Right ventricle myocardium superior (tissue), 1 donor: ENCODE measurements around the gene SMPDL3B. TPM values are rescaled to one million over a fixed set of nuclear protein-coding genes. Genes with fewer than 3 reads are reported as not detected.
"Not testable (repeated sequence)": the region's sequence is repeated elsewhere in the genome, so short reads cannot be mapped to it uniquely, and the experiment has no call there.

Experiments
- ATAC-seq: fragments of 200-7000 bp; cut with Tn5 transposase; one replicate; pipeline ENCODE4 v1.9.1; 2020; ENCODE audit warnings: mild to moderate bottlenecking; ENCODE audit not compliant: poor library complexity
- DNase-seq: peaks from one replicate; pipeline ENCODE4 v3.0.0-alpha.2; 2020
- intact Hi-C: fragments of 100-400 bp; cut with DNase I; formaldehyde crosslinking; loops from one replicate; pipeline ENCODE4 v1.11.2; 2022
- total RNA-seq: library from RNA; stranded (reverse); fragmentation: NEBNext Ultra II Directional; extraction: Animal tissue kit (Norgen Biotek cat#: 25700); gene quantifications from one replicate; pipeline ENCODE4 v1.2.1, GENCODE V29; 2021
- donor health status: DM: no; HTN: yes; CAD: no; lungs with severe emphysema.

Gene SMPDL3B
- total RNA-seq, 1 donor from 2014 or later = not detected

DNA sequence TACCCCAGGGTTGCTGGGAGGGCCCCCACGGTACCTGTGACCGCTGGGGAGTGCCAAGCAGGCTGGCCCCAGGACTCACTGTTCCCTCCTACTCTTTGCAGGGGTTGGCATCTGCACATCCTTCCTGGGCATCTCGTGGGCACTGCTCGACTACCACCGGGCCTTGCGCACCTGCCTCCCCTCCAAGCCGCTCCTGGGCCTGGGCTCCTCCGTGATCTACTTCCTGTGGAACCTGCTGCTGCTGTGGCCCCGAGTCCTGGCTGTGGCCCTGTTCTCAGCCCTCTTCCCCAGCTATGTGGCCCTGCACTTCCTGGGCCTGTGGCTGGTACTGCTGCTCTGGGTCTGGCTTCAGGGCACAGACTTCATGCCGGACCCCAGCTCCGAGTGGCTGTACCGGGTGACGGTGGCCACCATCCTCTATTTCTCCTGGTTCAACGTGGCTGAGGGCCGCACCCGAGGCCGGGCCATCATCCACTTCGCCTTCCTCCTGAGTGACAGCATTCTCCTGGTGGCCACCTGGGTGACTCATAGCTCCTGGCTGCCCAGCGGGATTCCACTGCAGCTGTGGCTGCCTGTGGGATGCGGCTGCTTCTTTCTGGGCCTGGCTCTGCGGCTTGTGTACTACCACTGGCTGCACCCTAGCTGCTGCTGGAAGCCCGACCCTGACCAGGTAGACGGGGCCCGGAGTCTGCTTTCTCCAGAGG lies 31.8 kb downstream of the SMPDL3B start:
- DNase-seq = no peak
- intact Hi-C loops = no loop called here

DNA sequence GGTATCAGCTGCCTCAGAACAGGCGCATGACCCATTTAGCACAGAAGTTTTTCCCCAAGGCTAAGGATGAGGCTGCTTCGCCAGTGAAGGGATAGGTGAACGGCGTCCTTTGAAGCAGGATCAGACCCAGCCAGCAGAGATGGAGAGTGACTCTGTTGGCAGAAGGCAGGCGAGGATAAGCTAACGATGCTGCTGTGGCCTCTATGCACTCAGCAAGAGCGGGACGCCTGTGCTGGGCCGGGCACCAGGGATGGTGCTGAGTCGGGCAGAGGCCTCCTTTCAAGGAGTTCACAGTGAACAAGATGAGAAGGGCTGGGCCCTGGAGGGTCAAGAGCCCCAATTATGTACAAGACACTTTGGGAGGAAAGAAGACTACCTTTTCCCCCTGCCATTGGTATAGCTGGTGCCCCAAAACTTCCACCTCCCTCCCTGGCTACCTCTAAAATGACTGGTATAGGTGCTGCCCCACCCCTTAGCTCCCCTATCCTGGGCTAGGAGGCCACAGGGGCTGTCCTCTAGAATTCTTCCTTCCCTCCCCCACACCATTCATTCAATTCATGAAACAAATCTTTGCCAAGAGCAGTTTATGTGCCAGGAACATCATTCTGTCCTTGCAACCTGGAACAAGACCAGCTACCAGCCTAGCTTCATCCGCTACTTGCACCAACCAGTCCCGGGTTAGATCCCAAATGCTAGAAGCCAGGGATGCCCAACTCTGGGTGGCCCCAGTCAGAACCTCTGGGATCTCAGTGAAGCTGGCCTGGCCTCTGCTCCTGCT lies 32.5 kb downstream of the SMPDL3B start:
- ATAC-seq (no peak), DNase-seq (no peak)
- intact Hi-C loops = no loop called here

More for the DNA sequence above, 31.8 kb downstream of the SMPDL3B start:
- no peak for ATAC-seq

DNA sequence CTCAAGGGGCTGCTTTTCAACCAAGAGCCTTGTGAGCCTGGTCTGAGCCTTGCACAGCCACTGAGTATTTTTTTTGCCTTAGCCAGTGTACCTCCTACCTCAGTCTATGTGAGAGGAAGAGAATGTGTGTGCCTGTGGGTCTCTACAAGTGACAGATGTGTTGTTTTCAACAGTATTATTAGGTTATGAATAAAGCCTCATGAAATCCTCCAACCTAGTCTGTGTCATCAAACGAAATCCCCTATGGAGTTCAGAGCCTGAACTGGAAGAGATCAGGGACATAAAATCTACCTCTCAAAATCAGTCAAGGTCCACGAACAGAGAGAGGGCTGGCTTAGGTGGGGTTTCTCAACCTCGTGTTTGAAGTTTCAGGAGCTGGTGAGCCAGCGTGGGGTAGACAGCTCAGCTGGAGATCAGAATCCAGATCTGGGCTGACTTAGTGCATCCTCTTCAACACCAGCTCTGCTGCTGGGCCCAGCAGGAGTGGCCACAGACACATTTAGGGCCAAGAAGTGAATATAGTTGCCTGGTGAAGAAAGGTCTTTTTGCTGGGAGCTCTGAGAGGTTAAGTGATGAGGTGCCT lies 33.2 kb downstream of the SMPDL3B start:
- intact Hi-C loops = no loop called here
- ATAC-seq = no peak
- no peak for DNase-seq

DNA sequence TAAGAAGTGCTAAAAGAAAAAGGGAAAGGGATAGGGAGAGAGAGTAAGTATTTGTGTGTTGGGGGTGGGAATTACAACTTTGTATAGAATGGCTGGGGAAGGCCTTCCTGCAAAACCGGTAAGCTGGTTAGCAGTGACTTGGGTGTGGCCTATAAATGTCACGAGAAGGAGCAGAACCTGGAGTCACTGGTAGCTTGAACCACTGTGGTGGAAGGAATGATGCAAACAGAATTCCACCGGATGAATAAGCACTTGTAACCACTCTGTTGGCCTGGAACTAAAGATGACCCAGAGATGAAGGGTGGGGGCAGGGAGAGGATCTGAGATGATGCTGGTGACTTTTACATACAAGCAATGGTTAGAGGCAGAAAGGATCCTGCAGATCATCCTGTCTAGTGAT lies 33.9 kb downstream of the SMPDL3B start:
- no peak for DNase-seq
- no peak for ATAC-seq
- intact Hi-C loops = no loop called here

DNA sequence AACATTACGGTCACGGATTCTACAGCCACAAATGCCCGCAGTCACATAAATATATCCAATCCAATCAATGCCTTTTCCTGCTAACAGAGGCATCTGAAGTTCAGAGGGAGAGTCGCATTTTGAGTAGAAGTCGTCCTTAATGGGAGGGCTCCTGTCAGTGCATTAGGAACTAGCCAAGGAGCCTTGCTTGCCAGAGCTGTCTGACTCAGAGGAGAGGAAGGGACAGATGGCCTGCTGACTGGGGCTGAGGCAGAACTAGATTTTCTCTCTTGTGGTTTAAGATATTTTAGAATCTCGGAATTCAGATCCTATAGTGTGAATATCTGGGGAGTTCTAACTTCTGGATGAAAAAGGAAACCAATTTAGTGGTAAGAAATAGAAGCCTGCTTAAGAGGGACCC lies 35.6 kb downstream of the SMPDL3B start:
- intact Hi-C loops = loop anchor here (10.0 kb wide), 1 partner anchor 106 kb away; no protein-coding TSS in a partner anchor
- DNase-seq = no peak
- ATAC-seq = peak; percentile 65

DNA sequence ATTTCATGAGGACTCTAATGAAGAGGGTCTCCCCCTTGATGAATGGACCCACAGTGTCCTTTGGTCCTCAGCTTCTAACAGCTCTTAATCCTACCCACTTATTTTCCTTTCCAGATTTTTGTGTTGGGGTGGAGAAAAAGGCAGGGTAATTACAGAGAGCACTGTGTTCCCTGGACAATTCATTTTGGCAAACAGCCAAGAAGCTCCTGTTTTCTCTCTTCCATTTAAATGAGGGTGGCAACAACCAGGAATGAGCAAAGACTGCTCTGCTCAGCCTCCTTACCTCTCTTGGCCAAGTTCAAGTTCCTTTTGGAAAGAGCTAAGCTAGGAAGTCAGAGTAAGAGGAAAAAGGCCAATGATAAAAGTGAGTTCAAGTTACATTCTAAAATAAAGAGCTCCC lies 36.9 kb downstream of the SMPDL3B start:
- intact Hi-C loops = loop anchor here (10.0 kb wide), 1 partner anchor 107 kb away; no protein-coding TSS in a partner anchor
- ATAC-seq (peak; percentile 65), DNase-seq (no peak)

DNA sequence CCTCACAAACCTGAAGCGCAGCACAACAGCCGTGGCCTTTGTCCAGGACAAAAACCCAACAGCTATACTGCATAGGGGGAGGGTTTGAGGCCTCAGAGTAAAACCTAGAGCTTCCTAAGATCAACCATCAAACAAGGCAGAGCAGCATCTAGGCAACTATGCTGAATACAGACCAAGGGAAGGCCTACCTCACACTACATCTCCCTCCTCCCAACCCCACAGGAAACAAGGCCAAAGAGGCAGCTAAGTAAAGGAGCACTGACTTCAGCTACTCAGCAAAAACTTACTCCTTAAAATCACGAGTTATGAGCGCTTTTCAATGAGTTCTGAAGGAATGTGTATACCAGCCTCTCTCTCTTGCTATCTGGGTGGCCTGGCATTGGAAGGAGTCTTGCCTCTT lies 37.3 kb downstream of the SMPDL3B start:
- intact Hi-C loops = loop anchor here (10.0 kb wide), 1 partner anchor 107 kb away; no protein-coding TSS in a partner anchor
- ATAC-seq (peak; percentile 23), DNase-seq (no peak)

DNA sequence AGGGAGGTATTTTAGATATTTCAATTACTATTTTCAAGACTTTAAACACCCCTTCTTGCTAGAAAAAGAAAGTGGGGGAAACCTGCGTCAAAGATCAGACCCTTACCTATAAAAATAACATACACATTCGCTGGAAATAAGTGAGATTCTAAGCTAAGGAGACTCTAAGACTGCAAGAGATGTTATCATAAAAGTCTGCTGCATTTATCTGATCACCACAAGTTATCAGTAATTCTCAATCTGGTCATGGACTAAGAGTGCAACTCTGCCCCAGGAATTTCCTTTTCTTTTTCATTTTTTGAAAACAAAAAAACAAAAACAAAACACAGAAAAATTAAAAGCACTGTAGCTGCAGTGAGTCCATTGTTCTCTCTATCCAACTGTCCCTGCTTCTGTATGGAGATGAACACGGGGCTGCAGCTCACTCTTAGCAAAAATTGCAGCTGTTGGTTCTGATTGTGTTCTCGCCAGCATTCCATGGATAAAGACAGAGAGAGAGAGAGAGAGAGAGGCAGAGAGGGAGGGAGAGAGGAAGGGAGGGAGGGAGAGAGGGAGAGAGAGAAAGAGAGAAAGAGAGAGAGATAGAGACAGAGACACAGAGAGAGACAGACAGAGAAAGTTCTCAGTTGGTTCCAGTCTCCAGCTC lies 39.1 kb downstream of the SMPDL3B start:
- no peak for ATAC-seq
- intact Hi-C loops = loop anchor here (10.0 kb wide), 1 partner anchor 109 kb away; no protein-coding TSS in a partner anchor
- no peak for DNase-seq

DNA sequence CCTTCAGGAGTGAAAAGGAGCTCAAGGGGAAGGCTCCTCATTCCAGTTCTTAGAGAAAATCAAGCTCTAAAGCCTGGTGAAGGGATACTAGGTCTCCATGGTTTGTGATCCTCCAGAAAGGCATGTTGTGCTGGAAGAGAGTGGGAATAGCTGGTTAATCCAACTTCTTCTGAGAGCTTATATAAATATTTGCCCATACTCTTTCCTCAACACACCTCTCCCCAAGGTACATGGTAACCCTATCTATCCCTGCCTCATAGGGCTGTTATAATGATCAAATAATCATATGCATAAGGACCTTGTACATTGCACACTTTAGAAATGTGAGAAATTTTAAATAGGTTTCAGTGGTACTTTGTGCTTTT lies 39.6 kb downstream of the SMPDL3B start:
- intact Hi-C loops = loop anchor here (10.0 kb wide), 1 partner anchor 110 kb away; no protein-coding TSS in a partner anchor
- ATAC-seq = no peak
- no peak for DNase-seq

DNA sequence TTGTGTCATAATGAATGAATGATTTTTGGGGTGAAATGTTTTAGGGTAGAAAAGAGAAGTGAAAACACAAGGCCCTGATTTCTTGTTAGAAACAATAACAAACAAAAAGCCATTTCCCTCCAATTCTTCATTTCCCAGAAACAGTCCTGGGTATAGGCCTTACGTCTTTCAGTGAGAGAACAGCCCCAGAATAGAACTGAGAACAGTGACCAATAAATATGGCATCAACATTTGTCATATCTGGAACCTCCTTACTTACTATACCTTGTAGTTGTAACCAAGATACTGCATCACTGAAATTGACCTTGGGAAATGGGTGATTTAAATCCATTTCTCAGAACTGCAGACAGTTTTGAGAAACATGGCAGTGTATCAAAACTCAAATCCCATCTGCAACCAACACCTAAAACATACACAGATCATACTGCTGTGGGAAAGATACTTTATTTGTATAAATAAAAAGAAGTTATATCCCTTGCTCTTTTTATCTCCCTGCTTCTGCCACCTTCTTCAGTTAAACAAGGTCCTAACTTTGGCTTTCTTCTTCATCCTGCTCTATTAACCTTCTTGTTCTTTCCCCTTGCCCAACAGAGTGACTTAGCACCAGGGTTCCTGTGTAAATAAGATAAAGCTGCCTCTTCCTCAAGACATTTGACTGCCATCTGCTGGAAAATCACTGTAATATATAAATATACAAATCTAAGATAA lies 44.5 kb downstream of the SMPDL3B start:
- ATAC-seq (peak; percentile 79), DNase-seq (no peak)
- intact Hi-C loops = loop anchor here (10.0 kb wide), 1 partner anchor 115 kb away; no protein-coding TSS in a partner anchor

DNA sequence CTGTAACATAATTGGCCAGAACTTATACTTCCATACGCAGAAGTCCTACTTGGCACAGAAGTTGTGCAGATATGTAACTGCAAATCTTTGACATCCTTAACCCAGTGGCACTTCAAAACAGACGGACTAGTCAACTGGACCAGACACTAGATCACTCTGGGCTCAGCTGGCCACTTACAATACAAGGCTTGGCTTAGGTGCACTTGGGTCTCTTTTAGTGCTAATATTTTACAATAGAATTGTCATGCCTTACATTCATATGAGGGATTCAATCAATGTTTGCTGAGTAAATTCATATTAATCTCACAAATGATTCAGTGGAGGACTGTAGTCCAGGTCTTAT lies 45.0 kb downstream of the SMPDL3B start:
- DNase-seq (no peak), ATAC-seq (no peak)
- intact Hi-C loops = loop anchor here (10.0 kb wide), 1 partner anchor 115 kb away; no protein-coding TSS in a partner anchor

DNA sequence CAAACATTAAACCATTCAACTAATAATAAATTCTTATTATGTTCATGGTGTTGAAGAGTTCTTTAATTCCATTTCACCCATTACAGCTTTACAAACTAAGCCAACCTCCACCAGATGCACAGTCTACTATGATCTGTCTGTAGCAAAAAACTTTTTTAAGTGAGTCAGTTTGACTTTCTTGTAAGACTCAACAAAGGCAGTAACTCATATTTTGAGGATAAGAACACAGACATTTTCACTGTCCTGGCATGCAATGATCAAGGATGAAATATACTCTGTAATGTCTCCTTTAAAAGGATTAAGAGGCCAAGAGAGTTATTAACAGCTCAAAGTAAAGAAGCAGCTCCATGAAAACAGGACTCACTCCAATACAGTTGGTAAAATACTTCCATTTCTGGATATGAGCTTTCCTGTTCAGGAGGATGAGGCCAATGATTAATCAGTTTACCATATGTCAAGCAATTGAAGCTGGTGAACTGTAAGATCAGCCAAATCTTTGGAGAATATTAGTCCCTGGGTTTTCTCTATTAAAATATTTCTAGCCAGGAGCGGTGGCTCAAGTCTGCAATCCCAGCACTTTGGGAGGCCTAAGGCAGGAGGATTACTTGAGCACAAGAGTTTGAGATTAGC lies 45.5 kb downstream of the SMPDL3B start:
- intact Hi-C loops = no loop called here
- DNase-seq = no peak
- ATAC-seq = no peak

DNA sequence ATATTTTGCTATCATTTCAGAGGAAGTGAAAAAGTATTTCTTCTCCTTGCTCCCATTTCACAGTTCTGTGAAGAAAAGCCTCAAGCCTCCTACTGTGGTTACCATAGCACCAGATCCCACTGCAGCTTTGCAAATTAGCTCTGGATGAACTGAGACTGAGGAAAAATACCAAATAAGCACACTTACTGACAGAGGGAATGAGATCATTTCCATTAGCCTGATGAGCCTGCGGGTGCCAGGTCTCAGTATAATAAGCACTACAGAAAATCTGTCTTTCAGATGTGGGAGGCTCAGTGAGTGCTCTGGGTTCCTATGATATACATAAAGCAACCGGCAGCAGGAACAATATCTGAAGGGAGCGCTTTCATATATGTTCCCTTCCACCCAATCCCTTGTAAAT lies 46.3 kb downstream of the SMPDL3B start:
- intact Hi-C loops = no loop called here
- DNase-seq = no peak
- no peak for ATAC-seq

DNA sequence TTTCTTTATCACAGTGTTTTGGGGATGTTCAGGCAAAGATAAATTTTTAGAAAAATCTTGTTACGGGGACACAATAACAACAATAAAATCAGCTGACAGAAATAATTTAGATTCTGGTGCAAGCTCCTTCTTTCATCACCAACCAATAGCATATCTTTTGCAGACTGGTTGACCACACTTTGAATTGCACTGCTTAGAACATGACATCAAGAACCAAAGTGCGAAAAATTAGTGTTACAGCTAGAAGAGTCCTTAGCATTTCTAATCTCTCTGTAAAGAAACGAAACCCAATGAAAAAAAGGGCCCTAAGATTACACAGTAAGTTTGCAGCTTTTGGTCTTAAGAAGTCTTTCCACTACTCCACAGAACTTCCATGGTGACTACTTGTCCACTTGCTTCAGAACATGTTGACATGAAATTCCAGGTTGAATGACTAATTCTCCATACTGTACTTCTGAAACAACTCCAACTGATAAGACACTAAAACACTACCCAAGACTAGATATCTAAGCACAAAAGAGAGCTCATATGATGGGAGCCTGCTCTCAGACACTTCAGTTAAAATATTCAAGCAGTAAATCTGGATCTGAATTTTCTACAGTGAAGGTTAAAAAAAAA lies 56.2 kb downstream of the SMPDL3B start:
- DNase-seq = no peak
- ATAC-seq = no peak
- intact Hi-C loops = no loop called here

DNA sequence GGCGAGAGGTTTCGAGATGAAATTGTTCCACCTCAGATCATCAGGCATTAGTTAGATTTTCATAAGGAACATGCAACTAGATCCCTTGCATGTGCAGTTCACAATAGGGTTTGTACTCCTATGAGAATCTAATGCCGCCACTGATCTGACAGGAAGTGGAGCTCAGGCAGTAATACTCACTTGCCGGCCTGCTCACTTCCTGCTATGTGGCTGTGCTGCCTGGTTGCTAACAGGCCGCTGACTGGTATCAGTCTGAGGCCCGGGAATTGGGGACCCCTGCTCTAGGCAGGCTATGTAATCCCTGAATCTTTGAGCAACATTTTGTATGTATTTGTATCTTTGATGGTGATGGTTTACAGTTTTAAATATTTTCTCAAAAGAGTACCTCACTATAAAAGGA lies 57.5 kb downstream of the SMPDL3B start:
- no peak for DNase-seq
- ATAC-seq = no peak
- intact Hi-C loops = no loop called here

DNA sequence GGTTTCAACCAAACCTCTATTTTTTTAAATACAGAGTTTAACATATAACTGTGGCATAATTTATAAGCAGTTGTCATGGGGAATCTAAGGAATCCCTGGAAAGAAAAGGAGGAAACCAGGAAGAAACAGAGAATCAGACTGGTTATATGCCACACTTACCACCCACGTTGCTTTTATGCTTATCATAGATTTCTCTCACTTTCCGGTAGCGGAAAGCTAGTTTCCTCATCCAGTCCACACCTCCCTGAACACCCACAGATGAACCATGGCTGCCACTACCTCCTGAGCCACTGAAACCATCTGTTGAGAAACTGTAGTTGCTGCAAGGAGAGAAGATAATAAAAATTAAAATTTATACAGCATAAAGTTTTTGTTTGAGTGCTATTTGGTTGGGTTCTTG lies 58.4 kb downstream of the SMPDL3B start:
- ATAC-seq = peak; percentile 16
- no peak for DNase-seq
- intact Hi-C loops = no loop called here

DNA sequence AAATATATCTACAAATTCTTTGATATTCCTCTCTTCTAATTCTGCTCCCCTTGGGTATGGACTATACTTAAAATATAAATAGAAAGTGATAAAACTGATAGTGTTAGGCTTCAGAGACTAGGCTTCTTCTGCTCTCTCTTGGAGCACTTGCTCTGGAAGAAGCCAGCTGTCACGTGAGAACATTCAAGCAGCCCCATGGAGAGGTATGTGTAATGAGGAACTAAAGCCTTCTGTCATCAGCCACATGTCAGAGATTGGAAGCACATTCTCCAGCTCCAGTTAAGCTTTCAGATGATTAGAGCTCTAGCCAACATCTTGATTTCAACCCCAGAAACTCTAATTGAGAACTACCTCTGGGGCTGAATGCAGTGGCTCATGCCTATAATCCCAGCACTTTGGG lies 59.3 kb downstream of the SMPDL3B start:
- no peak for DNase-seq
- intact Hi-C loops = no loop called here
- peak; percentile 87 for ATAC-seq

DNA sequence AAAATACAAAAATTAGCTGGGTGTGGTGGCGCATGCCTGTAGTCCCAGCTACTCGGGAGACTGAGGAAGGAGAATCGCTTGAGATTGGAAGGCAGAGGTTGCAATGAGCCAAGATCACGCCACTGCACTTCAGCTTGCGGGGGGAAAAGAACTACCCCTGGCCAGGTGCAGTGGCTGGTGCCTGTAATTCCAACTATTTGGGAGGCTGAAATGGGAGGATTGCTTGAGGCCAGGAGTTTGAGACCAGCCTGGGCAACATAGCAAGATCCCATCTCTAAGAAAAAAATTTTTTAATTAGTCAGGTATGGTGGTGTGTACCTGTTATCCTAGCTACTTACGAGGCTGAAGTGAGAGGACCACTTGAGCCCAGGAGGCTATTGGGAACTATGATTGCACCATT lies 59.7 kb downstream of the SMPDL3B start:
- DNase-seq, ATAC-seq, intact Hi-C loops: not testable (repeated sequence)
